Immature natural killer cell (primary cell): Measurements from ENCODE around the gene SBK3. TPM values are rescaled to one million over a fixed set of nuclear protein-coding genes. Genes with fewer than 3 reads are reported as not detected.

Experiments
- polyA plus RNA-seq, 3 donors: library from polyadenylated mRNA; unstranded; fragments of 300-500 nt; fragmentation: Illumina TruSeq; gene quantifications; one replicate each; pipeline ENCODE4 v1.2.3, GENCODE V29; 2021

Gene SBK3
- polyA plus RNA-seq, 3 donors from 2014 or later = not detected

Other genes starting within 250 kb of the SBK3 start
- not detected for gene TMEM150B, start 220.2 kb downstream of the SBK3 start, polyA plus RNA-seq
- 1 to 10 TPM in 2 of 3 donors, under 1 TPM in 1; 0.79 to 2.2 (median 2.1) TPM for gene KMT5C, start 205.7 kb downstream of the SBK3 start, polyA plus RNA-seq
- gene COX6B2, start 190.8 kb downstream of the SBK3 start, polyA plus RNA-seq = under 1 TPM in 1 of 3 donors, not detected in 2; 0.16 TPM
- not detected for gene GARIN5B, start 182.3 kb downstream of the SBK3 start, polyA plus RNA-seq
- gene IL11, start 175.1 kb downstream of the SBK3 start, polyA plus RNA-seq = not detected
- not detected for gene TMEM190, start 168.7 kb downstream of the SBK3 start, polyA plus RNA-seq
- 1 to 10 TPM in 1 of 3 donors, not detected in 2; 1.0 TPM for gene TMEM238, start 161.3 kb downstream of the SBK3 start, polyA plus RNA-seq
- gene RPL28, start 159.6 kb downstream of the SBK3 start, polyA plus RNA-seq = 100 to 1,000 TPM; 118 to 365 (median 350) TPM
- gene UBE2S, start 137.8 kb downstream of the SBK3 start, polyA plus RNA-seq = 10 to 100 TPM; 40.2 to 72.1 (median 47.0) TPM
- not detected for gene SHISA7, start 102.2 kb downstream of the SBK3 start, polyA plus RNA-seq
- 10 to 100 TPM; 30.4 to 46.0 (median 34.2) TPM for gene ISOC2, start 83.9 kb downstream of the SBK3 start, polyA plus RNA-seq
- gene C19orf85, start 80.8 kb downstream of the SBK3 start, polyA plus RNA-seq = not detected
- gene ZNF628, start 68.9 kb downstream of the SBK3 start, polyA plus RNA-seq = under 1 TPM; 0.14 to 0.72 (median 0.21) TPM
- gene NAT14, start 60.4 kb downstream of the SBK3 start, polyA plus RNA-seq = 1 to 10 TPM in 2 of 3 donors, not detected in 1; 2.7 to 4.8 TPM
- gene SSC5D, start 57.1 kb downstream of the SBK3 start, polyA plus RNA-seq = not detected
- not detected for gene SBK2, start 8.4 kb downstream of the SBK3 start, polyA plus RNA-seq
- under 1 TPM in 2 of 3 donors, not detected in 1; 0.19 to 0.64 TPM for gene ZNF579, start 35.3 kb upstream of the SBK3 start, polyA plus RNA-seq
- gene FIZ1, start 54.0 kb upstream of the SBK3 start, polyA plus RNA-seq = 1 to 10 TPM in 2 of 3 donors, under 1 TPM in 1; 0.63 to 1.7 (median 1.0) TPM
- gene ZNF524, start 54.7 kb upstream of the SBK3 start, polyA plus RNA-seq = 10 to 100 TPM; 23.9 to 36.4 (median 31.7) TPM
- gene ZNF865, start 60.1 kb upstream of the SBK3 start, polyA plus RNA-seq = under 1 TPM in 2 of 3 donors, not detected in 1; 0.08 to 0.18 TPM
- under 1 TPM; 0.59 to 0.78 (median 0.62) TPM for gene ZNF784, start 79.0 kb upstream of the SBK3 start, polyA plus RNA-seq
- 10 to 100 TPM in 2 of 3 donors, 1 to 10 TPM in 1; 9.6 to 27.8 (median 13.8) TPM for gene ZNF580, start 95.5 kb upstream of the SBK3 start, polyA plus RNA-seq
- gene ZNF581, start 98.1 kb upstream of the SBK3 start, polyA plus RNA-seq = 10 to 100 TPM in 2 of 3 donors, 1 to 10 TPM in 1; 8.4 to 24.9 (median 20.6) TPM
- gene CCDC106, start 102.7 kb upstream of the SBK3 start, polyA plus RNA-seq = 1 to 10 TPM in 2 of 3 donors, not detected in 1; 1.1 to 1.7 TPM
- gene U2AF2, start 109.5 kb upstream of the SBK3 start, polyA plus RNA-seq = 10 to 100 TPM in 1 of 3 donors, 1 to 10 TPM in 2; 3.1 to 17.0 (median 8.0) TPM
- 10 to 100 TPM in 1 of 3 donors, 1 to 10 TPM in 2; 3.0 to 15.3 (median 3.7) TPM for gene EPN1, start 129.7 kb upstream of the SBK3 start, polyA plus RNA-seq
- gene NLRP9, start 192.9 kb upstream of the SBK3 start, polyA plus RNA-seq = not detected
- gene RFPL4A, start 213.6 kb upstream of the SBK3 start, polyA plus RNA-seq = not detected
- under 1 TPM in 1 of 3 donors, not detected in 2; 0.48 TPM for gene RFPL4AL1, start 223.6 kb upstream of the SBK3 start, polyA plus RNA-seq